LNCaP clone FGC (cell line): ENCODE data around the gene CEND1.

Experiments used
- DNase-seq: peaks from one replicate; pipeline ENCODE4 v3.0.0-alpha.2; 2011; ENCODE audit warnings: low read depth
- H3K4me3 ChIP-seq: 2 replicates; pipeline ENCODE4 v1.5.1; 2011; ENCODE audit warnings: mild to moderate bottlenecking, low read depth, low read length, control low read depth
- CTCF ChIP-seq: IDR thresholded peaks from 2 replicates; pipeline ENCODE4 v1.5.1; 2012; ENCODE audit warnings: mild to moderate bottlenecking; ENCODE audit not compliant: control insufficient read depth, insufficient read depth; ENCODE audit errors: extremely low read depth

CEND1 gene

GRCh38 chr11:782264-783174, 7.4 kb downstream of the CEND1 start:
- TF ChIP-seq CTCF = no peak
- DNase-seq = no peak
- no peak overlapping the region for H3K4me3 ChIP-seq

GRCh38 chr11:779955-780532, 9.8 kb downstream of the CEND1 start:
- no peak overlapping the region for H3K4me3 ChIP-seq
- TF ChIP-seq CTCF = no peak
- no peak for DNase-seq

- H3K4me3 ChIP-seq = no peak overlapping the region
- no peak for DNase-seq
- no peak for TF ChIP-seq CTCF
These were observed 10.6 kb downstream of the CEND1 start for GRCh38 chr11:778976-779954.

GRCh38 chr11:777288-778255, 12.3 kb downstream of the CEND1 start, which contains the start of gene GATD1:
TSS of gene GATD1 (minus strand) at chr11:777487. CDS start at chr11:777462, 25 bp downstream.
- TF ChIP-seq CTCF = no peak
- no peak for DNase-seq
- peak within 1 kb of the TSS; percentile 97 for H3K4me3 ChIP-seq

GRCh38 chr11:776561-777287, 13.2 kb downstream of the CEND1 start:
- no peak for TF ChIP-seq CTCF
- H3K4me3 ChIP-seq = peak overlapping the region; percentile 97
- DNase-seq = no peak

- no peak for TF ChIP-seq CTCF
- peak overlapping the region; percentile 97 for H3K4me3 ChIP-seq
- no peak for DNase-seq
These were observed 13.7 kb downstream of the CEND1 start for GRCh38 chr11:776263-776560.
